DND-41 (cell line): Measurements from ENCODE around the gene PRRC1.

Experiments used
- ATAC-seq: fragments of 200-7000 bp; cut with Tn5 transposase; 3 replicates; pipeline ENCODE4 v1.9.1; 2021; ENCODE audit warnings: low read depth; ENCODE audit not compliant: insufficient read depth
- DNase-seq: peaks from one replicate; pipeline ENCODE4 v3.0.0-alpha.2; 2020
- H2AFZ ChIP-seq: 2 replicates; pipeline ENCODE4 v1.6.0; 2012; ENCODE audit warnings: low read depth, low read length
- H3K27ac ChIP-seq: 2 replicates; pipeline ENCODE4 v1.5.1; 2012; ENCODE audit warnings: low read length, inconsistent platforms
- H3K27me3 ChIP-seq: fragments of 200-600 bp; sonication (generic); 2 replicates; pipeline ENCODE4 v1.6.0; 2012; ENCODE audit warnings: low read length, mild to moderate bottlenecking, inconsistent platforms; ENCODE audit not compliant: insufficient read depth, poor library complexity
- H3K36me3 ChIP-seq: 2 replicates; pipeline ENCODE4 v1.5.1; 2012; ENCODE audit warnings: low read length, inconsistent platforms; ENCODE audit not compliant: insufficient read depth
- H3K4me1 ChIP-seq: 2 replicates; pipeline ENCODE4 v1.5.1; 2012; ENCODE audit warnings: mild to moderate bottlenecking, low read length; ENCODE audit not compliant: insufficient read depth
- H3K4me2 ChIP-seq: 2 replicates; pipeline ENCODE4 v1.6.0; 2012; ENCODE audit warnings: mild to moderate bottlenecking, moderate library complexity, low read length, inconsistent platforms; ENCODE audit not compliant: insufficient read depth
- H3K4me3 ChIP-seq, 2 experiments: fragments of 200-600 bp in 1 of 2; shearing (Covaris generic) in 1 of 2; 2 replicates each; pipeline ENCODE4 v1.5.1; 2012 to 2016; ENCODE audit warnings: inconsistent platforms in 2 of 2, low read length in 2 of 2, mild to moderate bottlenecking in 2 of 2, low read depth in 1 of 2, moderate library complexity in 1 of 2
- H3K79me2 ChIP-seq: 2 replicates; pipeline ENCODE4 v1.6.0; 2012; ENCODE audit warnings: low read length, inconsistent platforms; ENCODE audit not compliant: insufficient read depth
- H3K9ac ChIP-seq: 2 replicates; pipeline ENCODE4 v1.6.0; 2012; ENCODE audit warnings: low read depth, mild to moderate bottlenecking, inconsistent platforms, low read length, moderate library complexity
- H3K9me3 ChIP-seq: 2 replicates; pipeline ENCODE4 v1.5.1; 2012; ENCODE audit warnings: low read length, moderate library complexity, mild to moderate bottlenecking, inconsistent platforms; ENCODE audit not compliant: insufficient read depth, severe bottlenecking
- H4K20me1 ChIP-seq: 2 replicates; pipeline ENCODE4 v1.6.0; 2012; ENCODE audit warnings: low read length; ENCODE audit not compliant: insufficient read depth
- CTCF ChIP-seq: IDR thresholded peaks from 2 replicates; pipeline ENCODE4 v1.5.1; 2012; ENCODE audit warnings: borderline replicate concordance, low read length, moderate library complexity, mild to moderate bottlenecking; ENCODE audit not compliant: poor library complexity, severe bottlenecking; ENCODE audit errors: extremely low read depth
- EZH2 ChIP-seq: IDR thresholded peaks from 3 replicates; pipeline ENCODE4 v1.6.1; 2012; ENCODE audit warnings: borderline replicate concordance, low read depth, mild to moderate bottlenecking, moderate library complexity, low read length, inconsistent platforms; ENCODE audit not compliant: severe bottlenecking

The PRRC1 gene

GRCh38 chr5:127505905-127506304, 11.5 kb upstream of the PRRC1 start:
- Histone ChIP-seq H3K4me2 (no peak overlapping the region), H3K4me1 (no peaks in the 10 kb centered on the region), H3K9me3 (no peaks in the 10 kb centered on the region), H3K27me3 (peaks cover 22% of the 10 kb centered on the region), H2AFZ (no peak overlapping the region), H3K4me3 (no peak overlapping the region), H4K20me1 (no peaks in the 10 kb centered on the region), H3K9ac (no peak overlapping the region), H3K36me3 (no peaks in the 10 kb centered on the region), H3K27ac (no peak overlapping the region), H3K79me2 (no peaks in the 10 kb centered on the region)
- no peak for TF ChIP-seq EZH2
- TF ChIP-seq CTCF: no peak
- ATAC-seq (no peak), DNase-seq (no peak)

GRCh38 chr5:127506616-127507015, 10.8 kb upstream of the PRRC1 start:
- H3K9ac ChIP-seq: no peak overlapping the region
- ATAC-seq (no peak), DNase-seq (no peak)
- H3K79me2 ChIP-seq: no peaks in the 10 kb centered on the region
- H3K4me1 ChIP-seq: no peaks in the 10 kb centered on the region
- H3K27me3 ChIP-seq: peaks cover 26% of the 10 kb centered on the region
- no peaks in the 10 kb centered on the region for H3K36me3 ChIP-seq
- no peak for TF ChIP-seq CTCF
- no peak for TF ChIP-seq EZH2
- no peak overlapping the region for H3K4me2 ChIP-seq
- H3K9me3 ChIP-seq: no peaks in the 10 kb centered on the region
- no peaks in the 10 kb centered on the region for H4K20me1 ChIP-seq
- no peak overlapping the region for H3K27ac ChIP-seq
- H3K4me3 ChIP-seq: no peak overlapping the region
- H2AFZ ChIP-seq: no peak overlapping the region

- Histone ChIP-seq H3K4me2 (no peak overlapping the region), H3K9me3 (no peaks in the 10 kb centered on the region), H2AFZ (no peak overlapping the region), H3K4me1 (no peaks in the 10 kb centered on the region), H3K27ac (no peak overlapping the region), H3K79me2 (no peaks in the 10 kb centered on the region), H3K27me3 (peaks cover 30% of the 10 kb centered on the region), H3K36me3 (no peaks in the 10 kb centered on the region), H4K20me1 (no peaks in the 10 kb centered on the region), H3K9ac (no peak overlapping the region), H3K4me3 (no peak overlapping the region)
- TF ChIP-seq EZH2 (no peak), CTCF (no peak)
- no peak for ATAC-seq
- DNase-seq: no peak
These were observed 8.6 kb upstream of the PRRC1 start for GRCh38 chr5:127508644-127509373.
